ENCODE data around the gene PTPRJ.

PTPRJ gene

GRCh38 chr11:48037709-48038468 lies 57.5 kb downstream of the PTPRJ start:
- DNase-seq (ENCODE audit: low read depth in 2 of 2): no peak

GRCh38 chr11:48040830-48041444 lies 60.6 kb downstream of the PTPRJ start:
- DNase-seq (ENCODE audit: low read depth in 2 of 2): no peak

- DNase-seq (ENCODE audit: low read depth in 2 of 2): no peak
These were observed 61.7 kb downstream of the PTPRJ start for GRCh38 chr11:48041877-48042695.

GRCh38 chr11:48043111-48043990 lies 63.0 kb downstream of the PTPRJ start:
- no peak for DNase-seq (ENCODE audit: low read depth in 2 of 2)

- no peak for DNase-seq (ENCODE audit: low read depth in 2 of 2)
These were observed 63.7 kb downstream of the PTPRJ start for GRCh38 chr11:48043991-48044512.

GRCh38 chr11:48044577-48044976 lies 64.2 kb downstream of the PTPRJ start:
- DNase-seq (ENCODE audit: low read depth in 2 of 2): no peak

GRCh38 chr11:48045536-48045935 lies 65.2 kb downstream of the PTPRJ start:
- DNase-seq (ENCODE audit: low read depth in 2 of 2): no peak

GRCh38 chr11:48047616-48048015 lies 67.3 kb downstream of the PTPRJ start:
- no peak for DNase-seq (ENCODE audit: low read depth in 2 of 2)

GRCh38 chr11:48049036-48049435 lies 68.7 kb downstream of the PTPRJ start:
- DNase-seq (ENCODE audit: low read depth in 2 of 2): no peak

GRCh38 chr11:48050304-48050703 lies 69.9 kb downstream of the PTPRJ start:
- no peak for DNase-seq (ENCODE audit: low read depth in 2 of 2)

GRCh38 chr11:48051217-48051830 lies 71.0 kb downstream of the PTPRJ start:
- DNase-seq (ENCODE audit: low read depth in 2 of 2): no peak

GRCh38 chr11:48052183-48053044 lies 72.1 kb downstream of the PTPRJ start:
- no peak for DNase-seq (ENCODE audit: low read depth in 2 of 2)

- no peak for DNase-seq (ENCODE audit: low read depth in 2 of 2)
These were observed 74.6 kb downstream of the PTPRJ start for GRCh38 chr11:48054994-48055291.

- DNase-seq (ENCODE audit: low read depth in 2 of 2): peak; percentile 6 to 24
These were observed 75.2 kb downstream of the PTPRJ start for GRCh38 chr11:48055292-48056132.

GRCh38 chr11:48056325-48057183 lies 76.2 kb downstream of the PTPRJ start:
- no peak for DNase-seq (ENCODE audit: low read depth in 2 of 2)

- DNase-seq (ENCODE audit: low read depth in 2 of 2): no peak
These were observed 77.7 kb downstream of the PTPRJ start for GRCh38 chr11:48058064-48058463.

- DNase-seq (ENCODE audit: low read depth in 2 of 2): no peak
These were observed 78.4 kb downstream of the PTPRJ start for GRCh38 chr11:48058788-48059187.

GRCh38 chr11:48062649-48063048 lies 82.3 kb downstream of the PTPRJ start:
- no peak for DNase-seq (ENCODE audit: low read depth in 2 of 2)
